ENCODE results near the gene NBPF8.
"Not testable (repeated sequence)": the region's sequence is repeated elsewhere in the genome, so short reads cannot be mapped to it uniquely, and the experiment has no call there.

Gene NBPF8

GRCh38 chr1:120414911-120415480 is at the start of gene NBPF8:
Gene NBPF8 (plus strand): TSS chr1:120415035. CDS start chr1:120436523, 21,488 bp downstream.
- not testable (repeated sequence) for DNase-seq

- not testable (repeated sequence) for DNase-seq
Measured at GRCh38 chr1:120367709-120368108, 47.1 kb upstream of the NBPF8 start.

GRCh38 chr1:120386651-120387050 is 28.2 kb upstream of the NBPF8 start:
- not testable (repeated sequence) for DNase-seq

GRCh38 chr1:120388597-120389126 is 26.2 kb upstream of the NBPF8 start:
- DNase-seq = not testable (repeated sequence)

GRCh38 chr1:120391365-120391764 is 23.5 kb upstream of the NBPF8 start:
- DNase-seq = not testable (repeated sequence)

- not testable (repeated sequence) for DNase-seq
Measured at GRCh38 chr1:120393316-120394232, 21.3 kb upstream of the NBPF8 start.

- DNase-seq = not testable (repeated sequence)
Measured at GRCh38 chr1:120405348-120405747, 9.5 kb upstream of the NBPF8 start.

GRCh38 chr1:120414451-120414850 is 384 bp upstream of the NBPF8 start:
- not testable (repeated sequence) for DNase-seq

- DNase-seq = not testable (repeated sequence)
Measured at GRCh38 chr1:120415492-120415961, 692 bp downstream of the NBPF8 start.

GRCh38 chr1:120425063-120425462 is 10.2 kb downstream of the NBPF8 start:
- DNase-seq = not testable (repeated sequence)

GRCh38 chr1:120431626-120432025 is 16.8 kb downstream of the NBPF8 start:
- DNase-seq = not testable (repeated sequence)

- DNase-seq = not testable (repeated sequence)
Measured at GRCh38 chr1:120433831-120434230, 19.0 kb downstream of the NBPF8 start.

GRCh38 chr1:120449124-120449523 is 34.3 kb downstream of the NBPF8 start:
- not testable (repeated sequence) for DNase-seq

Data from KG1 (cell line).